Activated naive CD4-positive, alpha-beta T cell treated with anti-CD3 and anti-CD28 coated beads for 36 hours (primary cell): Measurements from ENCODE around the gene SLIT1. TPM values are rescaled to one million over a fixed set of nuclear protein-coding genes. Genes with fewer than 3 reads are reported as not detected.
"Not testable (repeated sequence)": the region's sequence is repeated elsewhere in the genome, so short reads cannot be mapped to it uniquely, and the experiment has no call there.

Experiments used
- CTCF ChIA-PET: fragments of 350-600 bp; sonication (Branson Sonifier 250); formaldehyde crosslinking; loops from one replicate; lab custom pipeline; 2021; ENCODE audit warnings: antibody characterized with exemption; lab: Charles Lee
- DNase-seq: peaks from one replicate; pipeline ENCODE4 v3.0.0-alpha.2; 2020
- H3K27ac Mint-ChIP-seq: one replicate; pipeline ENCODE4 v1.8.0; 2021; ENCODE audit warnings: mild to moderate bottlenecking, mixed read lengths
- H3K27me3 Mint-ChIP-seq: one replicate; pipeline ENCODE4 v1.8.0; 2021; ENCODE audit warnings: low read depth, mixed read lengths
- H3K36me3 Mint-ChIP-seq: one replicate; pipeline ENCODE4 v1.8.0; 2021; ENCODE audit warnings: low read depth, mixed read lengths
- H3K4me1 Mint-ChIP-seq: one replicate; pipeline ENCODE4 v1.8.0; 2021; ENCODE audit warnings: low read depth, mixed read lengths
- H3K4me3 Mint-ChIP-seq: one replicate; pipeline ENCODE4 v1.8.0; 2021; ENCODE audit warnings: mild to moderate bottlenecking, moderate library complexity, mixed read lengths
- H3K9me3 Mint-ChIP-seq: one replicate; pipeline ENCODE4 v1.8.0; 2021; ENCODE audit warnings: mixed read lengths
- intact Hi-C: fragments of 100-400 bp; cut with micrococcal nuclease; formaldehyde crosslinking; loops from one replicate; pipeline ENCODE4 v1.15.1; 2023
- total RNA-seq, 2 experiments: library from RNA; stranded (reverse); gene quantifications; one replicate each; pipeline ENCODE4 v1.2.3, GENCODE V29; 2021

The SLIT1 gene
- total RNA-seq, 2 experiments from 2014 or later = 0.44 to 0.60 TPM

DNA sequence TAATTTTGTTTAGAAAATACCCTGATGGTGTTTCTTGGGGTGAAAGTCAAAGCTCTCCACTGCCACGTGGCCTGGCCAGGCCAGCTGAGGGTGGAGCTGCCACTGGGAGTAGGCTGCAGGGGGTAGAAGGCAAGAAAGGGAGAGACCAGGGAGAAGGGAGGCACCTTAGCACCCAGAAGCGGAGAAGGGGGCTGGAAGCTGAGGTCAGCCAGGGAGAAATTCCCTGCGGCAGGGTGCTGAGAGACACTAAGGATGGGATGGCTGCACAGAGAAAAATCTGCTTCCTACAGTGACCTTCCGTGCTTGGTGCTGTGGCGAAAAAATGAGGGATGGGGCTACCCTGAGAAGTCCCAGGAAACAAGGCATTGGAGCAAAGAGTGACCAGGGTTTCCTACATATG is 143.7 kb downstream of the SLIT1 start:
- intact Hi-C loops = no loop called here
- Mint-ChIP-seq H3K27me3 (no peaks in the 10 kb centered on the region), H3K9me3 (no peaks in the 10 kb centered on the region), H3K4me3 (no peak overlapping the region), H3K36me3 (no peaks in the 10 kb centered on the region), H3K4me1 (peaks cover 10% of the 10 kb centered on the region), H3K27ac (no peak overlapping the region)
- no peak for DNase-seq
- CTCF ChIA-PET = interaction anchor here (0.6 to 1.8 kb wide), 2 partner anchors 17 to 168 kb away, joined by 3 read pairs; no protein-coding TSS in a partner anchor

DNA sequence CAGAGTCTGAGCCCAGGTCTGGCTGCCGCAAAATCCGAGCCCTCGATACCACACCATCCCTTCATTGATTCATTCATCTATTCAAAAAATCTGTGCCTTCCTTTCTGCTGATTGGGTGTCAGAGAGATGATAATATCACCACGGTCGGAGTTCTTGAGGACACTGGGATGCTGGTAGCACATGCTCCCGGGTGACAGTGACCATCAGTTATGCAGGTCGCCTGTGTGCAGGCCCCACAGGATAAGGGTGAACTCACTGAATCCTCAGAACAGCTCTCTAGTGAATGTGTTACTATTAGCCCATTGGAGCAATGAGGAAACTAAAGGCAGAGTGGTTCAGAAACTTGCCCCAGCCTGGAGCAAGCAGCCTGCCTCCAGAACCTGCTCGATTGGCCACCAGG is 145.1 kb downstream of the SLIT1 start:
- Mint-ChIP-seq H3K27ac (no peak overlapping the region), H3K36me3 (no peaks in the 10 kb centered on the region), H3K27me3 (no peaks in the 10 kb centered on the region), H3K9me3 (no peaks in the 10 kb centered on the region), H3K4me3 (no peak overlapping the region), H3K4me1 (peaks cover 10% of the 10 kb centered on the region)
- CTCF ChIA-PET = interaction anchor here (0.5 to 1.8 kb wide), 2 partner anchors 169 to 222 kb away, joined by 3 read pairs; no protein-coding TSS in a partner anchor
- intact Hi-C loops = no loop called here
- no peak for DNase-seq

- no peak for DNase-seq
- Mint-ChIP-seq H3K27me3 (no peaks in the 10 kb centered on the region), H3K4me3 (no peak overlapping the region), H3K27ac (no peak overlapping the region), H3K4me1 (peaks cover 10% of the 10 kb centered on the region), H3K9me3 (no peaks in the 10 kb centered on the region), H3K36me3 (no peaks in the 10 kb centered on the region)
- intact Hi-C loops = no loop called here
- CTCF ChIA-PET = interaction anchor here (1.1 to 4.3 kb wide), 2 partner anchors 15 to 33 kb away, joined by 5 to 28 read pairs; no protein-coding TSS in a partner anchor
Measured at GRCh38 chr10:97040248-97040584, 145.5 kb downstream of the SLIT1 start.

GRCh38 chr10:97039538-97040247 is 146.1 kb downstream of the SLIT1 start:
- Mint-ChIP-seq H3K27ac (no peak overlapping the region), H3K9me3 (no peaks in the 10 kb centered on the region), H3K27me3 (no peaks in the 10 kb centered on the region), H3K4me1 (peaks cover 10% of the 10 kb centered on the region), H3K36me3 (no peaks in the 10 kb centered on the region), H3K4me3 (no peak overlapping the region)
- CTCF ChIA-PET = interaction anchor here (0.6 to 4.3 kb wide), 5 partner anchors 14 to 645 kb away, joined by 3 to 63 read pairs (median 5); no protein-coding TSS in a partner anchor
- DNase-seq = no peak
- intact Hi-C loops = loop anchor here (5.0 to 10.0 kb wide), 2 partner anchors 78 to 665 kb away; no protein-coding TSS in a partner anchor

DNA sequence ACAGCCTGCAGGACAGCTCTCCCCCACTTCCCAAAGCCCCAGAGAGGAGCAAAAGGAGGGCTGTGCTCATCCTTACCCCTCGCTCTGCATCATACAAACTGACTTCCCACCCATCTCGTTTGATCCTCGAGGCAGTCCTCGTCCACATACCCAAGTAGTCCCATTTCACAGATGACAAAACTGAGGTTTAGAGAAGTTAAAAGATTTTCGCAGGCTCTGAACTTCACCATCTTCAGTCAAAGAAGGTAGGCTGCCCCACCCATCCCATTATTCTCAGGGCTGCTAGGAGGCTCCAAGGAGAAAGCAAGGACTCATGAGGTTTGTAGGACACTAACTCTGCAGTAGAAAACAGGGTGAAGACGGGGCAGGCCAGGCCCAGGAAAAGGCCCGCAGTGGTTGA is 147.1 kb downstream of the SLIT1 start:
- CTCF ChIA-PET = interaction anchor here (0.6 to 4.6 kb wide), 11 partner anchors 13 to 644 kb away, joined by 3 to 63 read pairs (median 4); no protein-coding TSS in a partner anchor

GRCh38 chr10:97037365-97038361 is 148.1 kb downstream of the SLIT1 start:
- Mint-ChIP-seq H3K27ac (no peak overlapping the region), H3K36me3 (no peaks in the 10 kb centered on the region)
- intact Hi-C loops = loop anchor here (1.0 to 10.0 kb wide), 4 partner anchors 35 to 663 kb away; no protein-coding TSS in a partner anchor

More for the DNA sequence above, 147.1 kb downstream of the SLIT1 start:
- no peak overlapping the region for H3K4me3 Mint-ChIP-seq
- H3K36me3 Mint-ChIP-seq = no peaks in the 10 kb centered on the region
- DNase-seq = no peak
- H3K27me3 Mint-ChIP-seq = no peaks in the 10 kb centered on the region
- intact Hi-C loops = loop anchor here (5.0 to 10.0 kb wide), 2 partner anchors 79 to 664 kb away; no protein-coding TSS in a partner anchor
- no peak overlapping the region for H3K27ac Mint-ChIP-seq
- peaks cover 10% of the 10 kb centered on the region for H3K4me1 Mint-ChIP-seq
- H3K9me3 Mint-ChIP-seq = no peaks in the 10 kb centered on the region

GRCh38 chr10:97034958-97035769 is 150.6 kb downstream of the SLIT1 start:
- CTCF ChIA-PET = interaction anchor here (1.3 to 4.6 kb wide), 4 partner anchors 9 to 174 kb away, joined by 5 to 62 read pairs (median 12); no protein-coding TSS in a partner anchor
- Mint-ChIP-seq H3K4me3 (no peak overlapping the region), H3K27ac (no peak overlapping the region), H3K36me3 (no peaks in the 10 kb centered on the region), H3K9me3 (no peaks in the 10 kb centered on the region), H3K4me1 (peaks cover 10% of the 10 kb centered on the region), H3K27me3 (no peaks in the 10 kb centered on the region)
- no peak for DNase-seq
- intact Hi-C loops = loop anchor here (5.0 to 10.0 kb wide), 2 partner anchors 82 to 660 kb away; no protein-coding TSS in a partner anchor

More at GRCh38 chr10:97037365-97038361, 148.1 kb downstream of the SLIT1 start:
- H3K4me3 Mint-ChIP-seq = peak overlapping the region; percentile 48
- no peaks in the 10 kb centered on the region for H3K9me3 Mint-ChIP-seq
- CTCF ChIA-PET = interaction anchor here (0.6 to 4.6 kb wide), 52 partner anchors 8 to 1590 kb away, joined by 3 to 63 read pairs (median 4); partner anchors contain the start of gene LCOR
- H3K4me1 Mint-ChIP-seq = peaks cover 10% of the 10 kb centered on the region
- H3K27me3 Mint-ChIP-seq = no peaks in the 10 kb centered on the region
- DNase-seq = peak; percentile 86

- Mint-ChIP-seq H3K27me3 (no peaks in the 10 kb centered on the region), H3K27ac (no peak overlapping the region), H3K4me1 (peaks cover 10% of the 10 kb centered on the region), H3K9me3 (no peaks in the 10 kb centered on the region), H3K4me3 (no peak overlapping the region), H3K36me3 (no peaks in the 10 kb centered on the region)
- DNase-seq = no peak
- CTCF ChIA-PET = interaction anchor here (1.3 to 4.6 kb wide), 2 partner anchors 8 to 175 kb away, joined by 5 to 62 read pairs; no protein-coding TSS in a partner anchor
- intact Hi-C loops = loop anchor here (10.0 kb wide), 1 partner anchor 660 kb away; no protein-coding TSS in a partner anchor
Measured at GRCh38 chr10:97034301-97034700, 151.5 kb downstream of the SLIT1 start.

GRCh38 chr10:97033841-97034240 is 151.9 kb downstream of the SLIT1 start:
- H3K4me3 Mint-ChIP-seq, H3K4me1 Mint-ChIP-seq, H3K27me3 Mint-ChIP-seq, H3K36me3 Mint-ChIP-seq, CTCF ChIA-PET, H3K9me3 Mint-ChIP-seq, H3K27ac Mint-ChIP-seq, DNase-seq: not testable (repeated sequence)
- intact Hi-C loops = loop anchor here (10.0 kb wide), 1 partner anchor 659 kb away; no protein-coding TSS in a partner anchor

DNA sequence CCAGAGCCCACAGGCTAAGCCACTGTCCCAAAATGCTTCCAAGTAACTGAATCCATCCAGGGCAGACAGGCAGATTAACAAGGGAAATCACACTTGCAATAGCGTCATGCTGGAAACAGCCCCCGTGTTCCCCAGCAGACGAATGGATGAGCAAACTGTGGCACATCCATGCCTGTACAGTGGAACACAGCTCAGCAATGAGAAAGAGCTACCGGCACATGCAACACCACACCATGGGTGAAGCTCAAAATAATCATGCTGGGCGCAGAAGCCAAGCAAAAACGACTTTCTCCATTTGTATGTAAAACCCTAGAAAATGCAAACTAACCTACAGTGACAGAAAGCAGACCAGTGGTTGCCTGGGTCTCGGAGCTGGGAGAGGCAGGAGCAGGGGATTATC is 153.1 kb downstream of the SLIT1 start:
- no peaks in the 10 kb centered on the region for H3K9me3 Mint-ChIP-seq
- no peaks in the 10 kb centered on the region for H3K36me3 Mint-ChIP-seq
- no peaks in the 10 kb centered on the region for H3K27me3 Mint-ChIP-seq
- DNase-seq = no peak
- intact Hi-C loops = loop anchor here (10.0 kb wide), 1 partner anchor 658 kb away; no protein-coding TSS in a partner anchor
- H3K27ac Mint-ChIP-seq = no peak overlapping the region
- H3K4me1 Mint-ChIP-seq = peaks cover 4% of the 10 kb centered on the region
- CTCF ChIA-PET = interaction anchor here (0.6 to 1.9 kb wide), 2 partner anchors 107 to 178 kb away, joined by 3 to 6 read pairs; no protein-coding TSS in a partner anchor
- H3K4me3 Mint-ChIP-seq = no peak overlapping the region

GRCh38 chr10:97031459-97031858 is 154.3 kb downstream of the SLIT1 start:
- DNase-seq = no peak
- no peak overlapping the region for H3K4me3 Mint-ChIP-seq
- no peaks in the 10 kb centered on the region for H3K36me3 Mint-ChIP-seq
- CTCF ChIA-PET = interaction anchor here (0.8 to 1.9 kb wide), 2 partner anchors 178 to 179 kb away, joined by 3 to 6 read pairs; no protein-coding TSS in a partner anchor
- no peak overlapping the region for H3K27ac Mint-ChIP-seq
- no peaks in the 10 kb centered on the region for H3K9me3 Mint-ChIP-seq
- intact Hi-C loops = loop anchor here (10.0 kb wide), 1 partner anchor 657 kb away; no protein-coding TSS in a partner anchor
- no peaks in the 10 kb centered on the region for H3K4me1 Mint-ChIP-seq
- H3K27me3 Mint-ChIP-seq = no peaks in the 10 kb centered on the region
